Measurements from ENCODE around the gene OR52A1. TPM values are rescaled to one million over a fixed set of nuclear protein-coding genes. Genes with fewer than 3 reads are reported as not detected.

The OR52A1 gene
- total and polyA plus RNA-seq, 9 of the 15 experiments (the other 6 are each of a cell fraction or from before 2014, with no cell fraction given) = under 0.01 to 0.33 (median 0.13) TPM; not detected in 3

DNA sequence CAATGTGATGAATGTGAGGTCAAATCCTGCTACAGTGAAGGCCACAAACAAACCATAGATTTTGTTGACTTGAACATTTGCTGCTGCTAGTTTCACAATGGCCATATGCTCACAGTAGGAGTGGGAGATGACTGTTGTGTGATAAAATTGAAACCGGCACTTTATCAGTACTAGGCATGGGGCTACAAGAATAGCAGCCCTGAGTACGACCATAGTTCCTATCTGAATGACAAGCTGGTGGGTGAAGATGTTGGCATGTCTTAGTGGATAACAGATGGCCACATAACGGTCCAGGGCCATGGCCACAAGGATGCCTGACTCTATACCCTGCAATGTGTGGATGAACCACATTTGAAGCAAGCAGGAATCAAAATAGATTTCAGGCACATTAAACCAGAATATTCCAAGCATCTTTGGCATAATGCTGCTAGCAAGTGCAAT, 2.8 kb downstream of the OR52A1 start (continued):
- no peak for TF ChIP-seq ETV5 (CRISPR knock-in tag; IDR thresholded peaks at IDR 0.05; ENCODE audit: low read depth)
- no peak for TF ChIP-seq NR4A1 (CRISPR knock-in tag; IDR thresholded peaks at IDR 0.05)
- peak; percentile 65; the same call in 1 of the 2 replicates for TF ChIP-seq NR4A1 (tag; IDR thresholded peaks at IDR 0.05)
- no peak for TF ChIP-seq POLR2A (conservative IDR thresholded peaks at IDR 0.05)
- TF ChIP-seq ZNF274 (IDR thresholded peaks at IDR 0.05; ENCODE audit: borderline replicate concordance, low read depth, low read length) = peak; percentile 67; the same call in 1 of the 2 replicates
- no peak for TF ChIP-seq ZNF436 (CRISPR knock-in tag; IDR thresholded peaks at IDR 0.05)
- TF ChIP-seq ZNF766 (CRISPR knock-in tag; conservative IDR thresholded peaks at IDR 0.05) = peak; percentile 87
- TF ChIP-seq ZNF134 (CRISPR knock-in tag; conservative IDR thresholded peaks at IDR 0.05) = peak; percentile 76
- no peak for TF ChIP-seq ZNF75A (CRISPR knock-in tag; IDR thresholded peaks at IDR 0.05)
- TF ChIP-seq TEAD4 (IDR thresholded peaks at IDR 0.05; ENCODE audit: low read length) = peak; percentile 99
- TF ChIP-seq TEAD4 (CRISPR knock-in tag; IDR thresholded peaks at IDR 0.05; ENCODE audit: borderline replicate concordance) = no peak
- no peak for TF ChIP-seq MED1 (CRISPR knock-in tag; IDR thresholded peaks at IDR 0.05; ENCODE audit: borderline replicate concordance)
- TF ChIP-seq ESRRB (CRISPR knock-in tag; IDR thresholded peaks at IDR 0.05; ENCODE audit: borderline replicate concordance) = no peak
- no peak for TF ChIP-seq ZBTB7A (IDR thresholded peaks at IDR 0.05; ENCODE audit: borderline replicate concordance, control insufficient read depth, low read depth, low read length)
- peak; percentile 75 for TF ChIP-seq SMARCE1 (IDR thresholded peaks at IDR 0.05)
- TF ChIP-seq DDX20 (tag; IDR thresholded peaks at IDR 0.05; ENCODE audit: low read depth) = no peak
- TF ChIP-seq, protein P1, sequence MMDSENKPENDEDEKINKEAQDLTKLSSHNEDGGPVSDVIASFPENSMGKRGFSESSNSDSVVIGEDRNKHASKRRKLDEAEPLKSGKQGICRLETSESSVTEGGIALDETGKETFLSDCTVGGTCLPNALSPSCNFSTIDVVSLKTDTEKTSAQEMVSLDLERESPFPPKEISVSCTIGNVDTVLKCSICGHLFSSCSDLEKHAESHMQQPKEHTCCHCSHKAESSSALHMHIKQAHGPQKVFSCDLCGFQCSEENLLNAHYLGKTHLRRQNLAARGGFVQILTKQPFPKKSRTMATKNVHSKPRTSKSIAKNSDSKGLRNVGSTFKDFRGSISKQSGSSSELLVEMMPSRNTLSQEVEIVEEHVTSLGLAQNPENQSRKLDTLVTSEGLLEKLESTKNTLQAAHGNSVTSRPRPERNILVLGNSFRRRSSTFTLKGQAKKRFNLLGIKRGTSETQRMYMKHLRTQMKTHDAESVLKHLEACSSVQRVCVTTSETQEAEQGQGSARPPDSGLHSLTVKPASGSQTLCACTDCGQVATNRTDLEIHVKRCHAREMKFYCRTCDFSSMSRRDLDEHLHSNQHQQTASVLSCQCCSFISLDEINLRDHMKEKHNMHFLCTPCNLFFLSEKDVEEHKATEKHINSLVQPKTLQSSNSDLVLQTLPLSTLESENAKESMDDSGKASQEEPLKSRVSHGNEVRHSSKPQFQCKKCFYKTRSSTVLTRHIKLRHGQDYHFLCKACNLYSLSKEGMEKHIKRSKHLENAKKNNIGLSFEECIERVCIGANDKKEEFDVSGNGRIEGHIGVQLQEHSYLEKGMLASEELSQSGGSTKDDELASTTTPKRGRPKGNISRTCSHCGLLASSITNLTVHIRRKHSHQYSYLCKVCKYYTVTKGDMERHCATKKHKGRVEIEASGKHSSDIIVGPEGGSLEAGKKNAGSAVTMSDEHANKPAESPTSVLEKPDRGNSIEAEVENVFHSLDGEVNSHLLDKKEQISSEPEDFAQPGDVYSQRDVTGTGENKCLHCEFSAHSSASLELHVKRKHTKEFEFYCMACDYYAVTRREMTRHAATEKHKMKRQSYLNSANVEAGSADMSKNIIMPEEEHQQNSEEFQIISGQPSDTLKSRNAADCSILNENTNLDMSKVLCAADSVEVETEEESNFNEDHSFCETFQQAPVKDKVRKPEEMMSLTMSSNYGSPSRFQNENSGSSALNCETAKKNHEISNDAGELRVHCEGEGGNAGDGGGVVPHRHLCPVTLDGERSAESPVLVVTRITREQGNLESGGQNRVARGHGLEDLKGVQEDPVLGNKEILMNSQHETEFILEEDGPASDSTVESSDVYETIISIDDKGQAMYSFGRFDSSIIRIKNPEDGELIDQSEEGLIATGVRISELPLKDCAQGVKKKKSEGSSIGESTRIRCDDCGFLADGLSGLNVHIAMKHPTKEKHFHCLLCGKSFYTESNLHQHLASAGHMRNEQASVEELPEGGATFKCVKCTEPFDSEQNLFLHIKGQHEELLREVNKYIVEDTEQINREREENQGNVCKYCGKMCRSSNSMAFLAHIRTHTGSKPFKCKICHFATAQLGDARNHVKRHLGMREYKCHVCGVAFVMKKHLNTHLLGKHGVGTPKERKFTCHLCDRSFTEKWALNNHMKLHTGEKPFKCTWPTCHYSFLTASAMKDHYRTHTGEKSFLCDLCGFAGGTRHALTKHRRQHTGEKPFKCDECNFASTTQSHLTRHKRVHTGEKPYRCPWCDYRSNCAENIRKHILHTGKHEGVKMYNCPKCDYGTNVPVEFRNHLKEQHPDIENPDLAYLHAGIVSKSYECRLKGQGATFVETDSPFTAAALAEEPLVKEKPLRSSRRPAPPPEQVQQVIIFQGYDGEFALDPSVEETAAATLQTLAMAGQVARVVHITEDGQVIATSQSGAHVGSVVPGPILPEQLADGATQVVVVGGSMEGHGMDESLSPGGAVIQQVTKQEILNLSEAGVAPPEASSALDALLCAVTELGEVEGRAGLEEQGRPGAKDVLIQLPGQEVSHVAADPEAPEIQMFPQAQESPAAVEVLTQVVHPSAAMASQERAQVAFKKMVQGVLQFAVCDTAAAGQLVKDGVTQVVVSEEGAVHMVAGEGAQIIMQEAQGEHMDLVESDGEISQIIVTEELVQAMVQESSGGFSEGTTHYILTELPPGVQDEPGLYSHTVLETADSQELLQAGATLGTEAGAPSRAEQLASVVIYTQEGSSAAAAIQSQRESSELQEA (IDR thresholded peaks at IDR 0.05; ENCODE audit: low read depth) = no peak
- no peak for TF ChIP-seq ZNF696 (CRISPR knock-in tag; conservative IDR thresholded peaks at IDR 0.05)
- TF ChIP-seq RUNX1 (IDR thresholded peaks at IDR 0.05; ENCODE audit: low read depth) = no peak; the same call in 1 of the 2 replicates
- no peak for TF ChIP-seq ZNF41 (CRISPR knock-in tag; conservative IDR thresholded peaks at IDR 0.05)
- TF ChIP-seq MYNN (IDR thresholded peaks at IDR 0.05) = peak; percentile 77
- no peak for TF ChIP-seq MYNN (CRISPR knock-in tag; IDR thresholded peaks at IDR 0.05)
- TF ChIP-seq, protein P2, sequence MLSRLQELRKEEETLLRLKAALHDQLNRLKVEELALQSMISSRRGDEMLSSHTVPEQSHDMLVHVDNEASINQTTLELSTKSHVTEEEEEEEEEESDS (CRISPR knock-in tag; IDR thresholded peaks at IDR 0.05) = no peak
- TF ChIP-seq FOSL1 (tag; conservative IDR thresholded peaks at IDR 0.05) = peak; percentile 56
- peak; percentile 96 for TF ChIP-seq SOX6 (IDR thresholded peaks at IDR 0.05)
- TF ChIP-seq SMAD1 (IDR thresholded peaks at IDR 0.05; ENCODE audit: low read depth, low read length, partially characterized antibody) = no peak
